Right cardiac atrium (tissue), 5 donors: ENCODE results near the gene CLDN9. TPM values are rescaled to one million over a fixed set of nuclear protein-coding genes. Genes with fewer than 3 reads are reported as not detected.

Experiments
- ATAC-seq, 2 donors: fragments of 200-7000 bp; cut with Tn5 transposase; one replicate each; pipeline versions ENCODE4 v1.8.0 to v1.9.1; 2020; ENCODE audit warnings: moderate library complexity in 2 of 2, mild to moderate bottlenecking in 1 of 2
- DNase-seq, 3 donors: peaks; one replicate each; pipeline ENCODE4 v3.0.0-alpha.2; 2020
- H3K27ac ChIP-seq: one replicate; pipeline ENCODE4 v1.5.1; 2013; ENCODE audit warnings: mild to moderate bottlenecking, low read length, control low read depth, moderate library complexity
- H3K27me3 ChIP-seq: one replicate; pipeline ENCODE4 v1.6.1; 2013; ENCODE audit not compliant: control insufficient read depth, insufficient read depth
- H3K4me1 ChIP-seq: one replicate; pipeline ENCODE4 v1.6.1; 2013; ENCODE audit warnings: low read length; ENCODE audit not compliant: control insufficient read depth, insufficient read depth
- H3K4me3 ChIP-seq: one replicate; pipeline ENCODE4 v1.5.1; 2013; ENCODE audit warnings: low read length, control low read depth
- H3K9me3 ChIP-seq: one replicate; pipeline ENCODE4 v1.6.1; 2013; ENCODE audit warnings: low read length; ENCODE audit not compliant: control insufficient read depth
- WGBS: extraction: QIAGEN DNeasy Blood & Tissue Kit; methylation state at CpG from one replicate; pipeline ENCODE4 v1.1.7; 2013; 5-methylcytosine and 5-hydroxymethylcytosine counted together
- intact Hi-C, 4 donors: fragments of 100-400 bp; cut with DNase I; formaldehyde crosslinking; loops; one replicate each; pipeline versions ENCODE4 v1.11.0 to v1.14.0; 2022 to 2023
- polyA plus RNA-seq: library from polyadenylated mRNA; stranded (reverse); fragments of 200-250 nt; gene quantifications from one replicate; pipeline ENCODE4 v1.2.3, GENCODE V29; 2013
- total RNA-seq, 4 donors: library from RNA; stranded (reverse); fragmentation: NEBNext Ultra II Directional; extraction: Animal tissue kit (Norgen Biotek cat#: 25700); gene quantifications; one replicate each; pipeline ENCODE4 v1.2.1, GENCODE V29; 2021
- donor health status: healthy with polysubstance abuse.
- donor health status: DM: no; HTN: yes; CAD: no.
- donor health status: DM: no; HTN: no; CAD: no.
- donor health status: DM: no; HTN: yes; CAD: no; lungs with severe emphysema.
- donor health status: DM: yes; HTN: yes; CAD: no.

The CLDN9 gene
- total and polyA plus RNA-seq, 5 donors: 0.14 to 0.46 (median 0.32) TPM

- H3K27me3 ChIP-seq: no peaks in the 10 kb centered on the region
- ATAC-seq (no peak), DNase-seq (no peak)
- WGBS: 17% methylated on average over 19 of the region's 19 CpGs
- no peaks in the 10 kb centered on the region for H3K4me1 ChIP-seq
- no peaks in the 10 kb centered on the region for H3K9me3 ChIP-seq
- intact Hi-C loops: no loop called here
- no peak overlapping the region for H3K27ac ChIP-seq
- H3K4me3 ChIP-seq: no peak overlapping the region
Observed at GRCh38 chr16:3012246-3012645, 477 bp upstream of the CLDN9 start.

GRCh38 chr16:3013491-3013951 is 798 bp downstream of the CLDN9 start:
- Histone ChIP-seq H3K4me3 (no peak overlapping the region), H3K27me3 (no peaks in the 10 kb centered on the region), H3K27ac (no peak overlapping the region), H3K4me1 (no peaks in the 10 kb centered on the region), H3K9me3 (no peaks in the 10 kb centered on the region)
- DNase-seq (no peak), ATAC-seq (peak in 1 of 2 donors; percentile 3)
- intact Hi-C loops: no loop called here
- WGBS: 48% methylated on average over 27 of the region's 27 CpGs

GRCh38 chr16:3013998-3014690 is 1.4 kb downstream of the CLDN9 start:
- ATAC-seq (no peak), DNase-seq (no peak)
- Histone ChIP-seq H3K27me3 (no peaks in the 10 kb centered on the region), H3K27ac (no peak overlapping the region), H3K4me1 (no peaks in the 10 kb centered on the region), H3K9me3 (no peaks in the 10 kb centered on the region), H3K4me3 (no peak overlapping the region)
- 47% methylated on average over 12 of the region's 12 CpGs for WGBS
- intact Hi-C loops: no loop called here

- WGBS: 86% methylated on average over 6 of the region's 6 CpGs
- DNase-seq (no peak), ATAC-seq (no peak)
- H3K9me3 ChIP-seq: no peaks in the 10 kb centered on the region
- no peak overlapping the region for H3K27ac ChIP-seq
- no peaks in the 10 kb centered on the region for H3K4me1 ChIP-seq
- intact Hi-C loops: no loop called here
- no peak overlapping the region for H3K4me3 ChIP-seq
- H3K27me3 ChIP-seq: no peaks in the 10 kb centered on the region
Observed at GRCh38 chr16:3014971-3015370, 2.2 kb downstream of the CLDN9 start.

- Histone ChIP-seq H3K9me3 (no peaks in the 10 kb centered on the region), H3K4me3 (no peak overlapping the region), H3K27ac (no peak overlapping the region), H3K27me3 (no peaks in the 10 kb centered on the region), H3K4me1 (no peaks in the 10 kb centered on the region)
- ATAC-seq (no peak), DNase-seq (no peak)
- intact Hi-C loops: no loop called here
- 78% methylated on average over 13 of the region's 13 CpGs for WGBS
Observed at GRCh38 chr16:3015865-3016521, 3.3 kb downstream of the CLDN9 start.

GRCh38 chr16:3017344-3017743 is 4.6 kb downstream of the CLDN9 start:
- Histone ChIP-seq H3K9me3 (no peaks in the 10 kb centered on the region), H3K27me3 (no peaks in the 10 kb centered on the region), H3K4me1 (peaks cover under 1% of the 10 kb centered on the region), H3K27ac (no peak overlapping the region), H3K4me3 (no peak overlapping the region)
- DNase-seq (no peak), ATAC-seq (no peak)
- intact Hi-C loops: no loop called here
- WGBS: 56% methylated on average over 20 of the region's 20 CpGs

GRCh38 chr16:3017794-3018506 is 5.2 kb downstream of the CLDN9 start, which contains the start of gene CLDN6:
TSS of gene CLDN6 (minus strand) at chr16:3018183. CDS start at chr16:3016021, 2,162 bp downstream.
- 9% methylated on average over 51 of the region's 52 CpGs for WGBS
- intact Hi-C loops: no loop called here
- no peak within 1 kb of the TSS for H3K4me3 ChIP-seq
- no peaks in the 10 kb centered on the region for H3K27me3 ChIP-seq
- no peaks in the 10 kb centered on the region for H3K9me3 ChIP-seq
- H3K4me1 ChIP-seq: peaks cover 6% of the 10 kb centered on the region
- ATAC-seq (no peak), DNase-seq (no peak)
- no peak within 1 kb of the TSS for H3K27ac ChIP-seq

GRCh38 chr16:3019594-3020246 is 7.0 kb downstream of the CLDN9 start:
- no peaks in the 10 kb centered on the region for H3K9me3 ChIP-seq
- ATAC-seq (no peak), DNase-seq (no peak)
- 33% methylated on average over 40 of the region's 40 CpGs for WGBS
- no peaks in the 10 kb centered on the region for H3K27me3 ChIP-seq
- no peak overlapping the region for H3K27ac ChIP-seq
- peaks cover 10% of the 10 kb centered on the region for H3K4me1 ChIP-seq
- intact Hi-C loops: no loop called here
- peak overlapping the region; percentile 85 for H3K4me3 ChIP-seq

GRCh38 chr16:3020247-3020603 is 7.5 kb downstream of the CLDN9 start, which contains the start of gene TNFRSF12A:
TSS of gene TNFRSF12A (plus strand) at chr16:3020368. CDS start at chr16:3020398, 30 bp downstream.
- Histone ChIP-seq H3K4me1 (peaks cover 10% of the 10 kb centered on the region), H3K9me3 (no peaks in the 10 kb centered on the region), H3K27me3 (no peaks in the 10 kb centered on the region), H3K27ac (peak within 1 kb of the TSS; percentile 99), H3K4me3 (peak within 1 kb of the TSS; percentile 85)
- intact Hi-C loops: no loop called here
- DNase-seq (peak; percentile 83 to 92 (median 92)), ATAC-seq (peak; percentile 41 to 53)
- 2% methylated on average over 49 of the region's 49 CpGs for WGBS

GRCh38 chr16:3020604-3021448 is 8.1 kb downstream of the CLDN9 start:
- Histone ChIP-seq H3K9me3 (no peaks in the 10 kb centered on the region), H3K4me3 (peak overlapping the region; percentile 85), H3K27ac (peak overlapping the region; percentile 99), H3K27me3 (no peaks in the 10 kb centered on the region), H3K4me1 (peaks cover 10% of the 10 kb centered on the region)
- ATAC-seq (peak; percentile 33 to 53), DNase-seq (peak; percentile 82 to 92 (median 84))
- WGBS: 1% methylated on average over 57 of the region's 57 CpGs
- intact Hi-C loops: no loop called here
